Raji (cell line): Measurements from ENCODE around the gene RFX4.

Source experiments
- POLR2A ChIP-seq: IDR thresholded peaks from 2 replicates; pipeline ENCODE4 v1.6.1; 2011; ENCODE audit warnings: low read depth, low read length, control low read depth; ENCODE audit not compliant: insufficient read depth

Gene RFX4

GRCh38 chr12:106657488-106657887 lies 74.7 kb downstream of the RFX4 start:
- no peak for TF ChIP-seq POLR2A

DNA sequence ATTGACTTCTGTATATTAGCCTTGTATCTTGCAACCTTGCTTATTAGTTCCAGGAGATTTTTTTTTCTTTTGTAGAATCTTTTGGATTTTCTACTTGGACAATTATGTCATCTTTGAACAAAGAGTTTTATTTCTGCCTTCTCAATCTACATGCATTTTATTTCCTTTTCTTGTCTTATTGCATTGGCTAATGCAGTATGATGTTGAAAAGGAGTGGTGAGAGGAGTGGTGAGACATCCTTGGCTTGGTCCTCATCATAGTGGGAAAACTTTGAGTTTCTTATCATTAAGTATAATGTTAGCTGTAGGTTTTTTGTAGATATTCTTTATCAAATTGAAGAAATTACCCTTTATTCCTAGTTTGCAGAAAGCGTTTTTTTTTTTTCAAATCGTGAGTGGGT lies 80.6 kb downstream of the RFX4 start:
- TF ChIP-seq POLR2A, result no peak

DNA sequence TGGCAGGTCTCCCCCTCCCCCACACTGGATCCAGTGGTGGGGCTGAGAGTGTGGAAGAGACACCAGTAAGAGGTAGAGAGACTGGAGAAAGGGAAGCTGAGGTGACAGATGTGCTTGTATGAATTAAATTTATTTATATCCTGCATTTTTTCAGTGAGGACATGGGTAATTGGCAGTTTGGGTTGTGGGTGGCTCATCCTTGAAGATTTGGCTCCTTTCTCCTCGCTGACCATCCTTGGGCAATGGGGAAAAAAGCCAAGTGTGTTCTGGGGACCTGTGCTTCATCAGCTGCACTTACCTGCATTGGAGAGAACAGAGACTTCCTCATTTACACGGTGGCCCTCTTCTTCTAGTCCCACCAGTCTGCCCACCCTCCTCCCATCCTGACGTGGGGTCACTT lies 86.4 kb downstream of the RFX4 start:
- no peak for TF ChIP-seq POLR2A

DNA sequence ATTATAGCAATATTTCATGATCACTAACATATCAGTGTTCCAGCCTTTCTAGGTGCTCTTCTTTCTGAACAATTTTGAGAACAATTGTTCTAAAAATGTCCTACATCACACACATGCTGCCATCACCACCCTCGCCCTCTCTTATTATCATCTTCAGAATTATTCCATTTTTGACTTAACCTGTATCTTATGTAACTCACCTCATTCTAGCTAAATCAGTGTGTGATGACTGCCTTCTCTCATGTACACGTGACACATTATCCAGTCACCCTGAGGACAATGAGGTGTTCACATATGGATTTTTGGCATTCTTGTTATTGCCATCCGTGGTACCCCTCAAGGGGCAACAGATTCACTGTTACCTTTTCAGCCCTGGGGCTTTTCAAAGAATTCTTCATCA lies 87.3 kb downstream of the RFX4 start:
- TF ChIP-seq POLR2A, result no peak

DNA sequence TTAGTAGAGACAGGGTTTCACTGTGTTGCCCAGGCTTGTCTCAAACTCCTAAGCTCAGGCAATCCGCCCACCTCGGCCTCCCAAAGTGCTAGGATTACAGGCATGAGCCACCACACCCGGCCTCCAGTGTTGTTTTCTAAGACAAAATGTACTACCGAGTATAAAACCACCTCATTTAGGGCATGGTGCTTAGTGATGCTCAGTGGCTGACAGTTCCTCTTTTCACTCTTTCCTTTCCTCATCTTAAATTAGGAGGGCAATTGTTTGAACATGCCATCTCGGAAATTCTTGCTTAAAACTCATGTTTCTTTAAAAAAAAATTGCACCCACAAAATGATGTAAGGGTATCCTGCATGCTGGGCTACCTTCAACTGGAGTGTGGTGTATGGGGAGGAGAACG lies 89.0 kb downstream of the RFX4 start:
- TF ChIP-seq POLR2A, result no peak

DNA sequence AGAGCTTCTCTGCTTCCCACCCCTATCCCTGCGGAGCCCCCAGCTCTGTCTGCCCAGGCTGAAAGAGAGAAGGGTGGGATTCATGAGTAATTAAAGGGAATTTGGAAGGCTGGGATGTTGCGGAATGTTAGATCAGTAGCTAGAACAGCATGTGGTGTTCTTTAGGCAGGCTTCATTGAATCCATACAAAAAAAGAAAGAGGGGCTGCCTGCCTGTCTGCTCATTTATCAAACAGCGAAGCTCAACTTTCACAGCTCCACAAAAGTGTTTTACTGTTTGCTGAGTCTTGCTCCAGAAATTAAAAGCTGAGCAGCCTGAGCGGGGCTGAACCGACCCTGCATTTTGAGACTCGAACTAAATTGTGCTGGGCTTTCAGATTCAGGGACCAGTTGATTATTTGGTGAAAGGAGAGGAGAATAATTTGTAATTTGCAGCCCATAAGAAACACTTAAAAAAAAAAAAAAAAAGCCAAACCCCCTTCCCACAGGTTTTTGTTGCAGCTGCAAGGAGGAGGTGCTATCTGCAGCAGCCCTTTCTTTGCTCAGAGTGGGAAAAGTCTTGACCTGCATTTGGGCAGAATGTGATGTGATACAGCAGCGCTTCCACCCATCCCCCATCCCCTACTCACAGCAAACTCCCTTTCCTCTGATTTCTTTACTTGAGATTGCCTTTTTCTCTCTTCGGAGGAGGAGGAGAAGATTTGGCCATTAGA lies 89.7 kb downstream of the RFX4 start:
- no peak for TF ChIP-seq POLR2A

DNA sequence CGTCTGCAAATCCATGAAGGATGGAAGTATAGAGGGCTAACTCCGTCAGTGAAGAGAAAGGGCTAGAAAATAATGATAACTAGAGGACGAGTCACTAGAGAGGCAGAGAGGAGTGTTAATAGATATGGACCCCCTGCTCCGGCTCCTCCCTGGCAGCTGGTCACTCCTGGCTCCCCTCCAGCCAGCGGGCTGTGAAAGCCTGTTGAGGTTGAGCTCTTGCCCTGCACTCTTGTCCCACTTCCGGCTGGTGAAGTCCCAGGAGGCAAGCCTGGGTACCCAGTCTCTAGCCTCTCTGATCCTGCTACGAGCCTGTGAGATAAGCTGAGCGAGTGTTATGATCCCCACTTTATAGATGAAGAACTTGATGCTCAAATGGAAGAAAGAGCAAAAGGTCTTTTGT lies 90.3 kb downstream of the RFX4 start:
- no peak for TF ChIP-seq POLR2A

- no peak for TF ChIP-seq POLR2A
These were observed 93.0 kb downstream of the RFX4 start for GRCh38 chr12:106675651-106676435.

GRCh38 chr12:106679574-106679973 lies 96.8 kb downstream of the RFX4 start:
- TF ChIP-seq POLR2A, result no peak

DNA sequence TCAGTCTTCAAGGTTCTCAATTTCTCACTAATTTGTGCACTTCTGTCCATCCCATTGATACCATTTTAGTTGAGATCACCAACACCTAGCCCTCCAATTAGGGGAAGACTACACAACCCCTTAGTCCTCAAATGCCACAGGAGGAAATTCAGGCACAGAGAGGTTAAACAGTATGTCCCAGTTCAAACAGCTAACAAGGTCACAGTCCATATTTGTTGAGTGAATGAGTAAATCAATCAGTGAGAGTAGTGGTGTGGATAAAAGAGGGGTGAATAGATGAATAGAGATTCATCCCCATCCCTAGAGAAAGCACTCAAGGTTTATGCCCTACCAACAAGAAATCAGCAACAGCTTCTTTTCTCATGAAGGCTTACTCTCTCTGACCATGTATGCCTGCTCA lies 97.5 kb downstream of the RFX4 start:
- no peak for TF ChIP-seq POLR2A

DNA sequence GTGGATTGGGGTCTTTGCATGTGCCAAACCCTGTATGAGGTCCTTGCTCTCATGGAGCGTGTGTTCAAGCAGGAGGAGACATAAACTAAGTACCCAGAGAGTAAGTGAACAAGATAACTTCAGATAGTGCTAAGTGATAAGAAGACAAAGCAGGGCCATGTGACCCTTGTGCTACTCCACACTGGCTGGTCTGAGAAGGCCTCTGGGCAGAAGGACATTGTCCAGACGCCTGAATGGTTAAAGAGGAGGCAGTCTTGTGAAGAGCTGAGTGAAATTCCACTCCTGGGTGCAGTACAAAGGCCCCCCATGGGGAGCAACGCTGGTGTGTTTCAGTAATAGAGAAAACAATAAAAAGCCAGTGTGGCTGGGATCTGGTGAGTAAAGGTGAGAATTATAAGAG lies 98.4 kb downstream of the RFX4 start:
- no peak for TF ChIP-seq POLR2A

DNA sequence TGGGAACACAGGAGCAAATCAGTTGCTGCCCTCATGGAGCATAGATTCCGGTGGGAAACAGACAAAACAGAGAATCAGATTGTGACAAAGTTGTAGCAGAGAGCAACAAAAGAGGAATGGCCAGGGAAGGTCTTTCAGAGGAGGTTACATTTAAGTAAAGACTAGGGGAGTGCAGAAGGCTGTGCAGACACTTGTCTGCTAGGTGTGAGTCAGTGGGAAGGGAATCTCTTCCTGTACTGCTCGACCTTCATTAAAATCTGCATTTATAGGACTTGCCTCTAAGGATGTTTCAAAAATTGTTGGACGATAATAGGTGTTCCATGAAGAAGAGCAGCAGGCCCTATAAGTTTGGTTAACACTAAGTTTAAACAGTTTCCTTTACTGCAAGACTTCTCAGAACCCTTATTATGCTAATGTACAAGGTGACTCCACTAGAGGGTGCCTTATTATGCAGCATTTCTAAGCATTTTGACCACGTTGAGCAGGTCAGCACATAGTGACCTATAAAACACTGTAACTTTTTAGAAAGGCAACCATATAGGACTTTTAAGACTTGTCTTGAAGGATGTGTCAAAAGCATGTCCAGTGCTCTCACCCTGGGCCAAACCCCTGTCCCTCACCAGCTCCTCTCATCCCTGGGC lies 99.9 kb downstream of the RFX4 start:
- no peak for TF ChIP-seq POLR2A

- no peak for TF ChIP-seq POLR2A
These were observed 101.7 kb downstream of the RFX4 start for GRCh38 chr12:106684497-106684896.

GRCh38 chr12:106685381-106685780 lies 102.6 kb downstream of the RFX4 start:
- TF ChIP-seq POLR2A, result no peak

DNA sequence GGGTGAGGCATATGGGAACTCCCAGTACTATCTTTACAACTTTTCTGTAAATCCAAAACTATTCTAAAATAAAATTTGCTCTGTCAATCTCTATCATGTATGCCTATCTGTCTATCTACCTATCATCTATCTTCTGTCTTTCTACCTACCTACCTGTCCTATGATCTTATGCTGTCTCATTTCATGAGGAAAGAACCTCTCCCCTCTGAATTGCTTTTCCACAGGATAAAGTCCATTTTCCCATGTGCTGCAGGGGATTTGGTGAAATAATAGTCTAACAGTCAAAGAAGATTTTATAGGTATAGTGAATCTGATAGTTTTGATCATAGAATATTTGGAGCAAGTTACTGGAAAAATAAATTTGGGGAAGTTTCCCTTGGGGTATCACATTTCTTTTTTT lies 104.9 kb downstream of the RFX4 start:
- no peak for TF ChIP-seq POLR2A
